ENCODE data around the gene ARHGEF10L.
"Not testable (repeated sequence)": the region's sequence is repeated elsewhere in the genome, so short reads cannot be mapped to it uniquely, and the experiment has no call there.

ARHGEF10L gene

GRCh38 chr1:17539477-17540254, at the start of gene ARHGEF10L:
ARHGEF10L (plus strand) TSS chr1:17539698; CDS start chr1:17580596, 40,898 bp downstream.
- TF ChIP-seq, protein P1, sequence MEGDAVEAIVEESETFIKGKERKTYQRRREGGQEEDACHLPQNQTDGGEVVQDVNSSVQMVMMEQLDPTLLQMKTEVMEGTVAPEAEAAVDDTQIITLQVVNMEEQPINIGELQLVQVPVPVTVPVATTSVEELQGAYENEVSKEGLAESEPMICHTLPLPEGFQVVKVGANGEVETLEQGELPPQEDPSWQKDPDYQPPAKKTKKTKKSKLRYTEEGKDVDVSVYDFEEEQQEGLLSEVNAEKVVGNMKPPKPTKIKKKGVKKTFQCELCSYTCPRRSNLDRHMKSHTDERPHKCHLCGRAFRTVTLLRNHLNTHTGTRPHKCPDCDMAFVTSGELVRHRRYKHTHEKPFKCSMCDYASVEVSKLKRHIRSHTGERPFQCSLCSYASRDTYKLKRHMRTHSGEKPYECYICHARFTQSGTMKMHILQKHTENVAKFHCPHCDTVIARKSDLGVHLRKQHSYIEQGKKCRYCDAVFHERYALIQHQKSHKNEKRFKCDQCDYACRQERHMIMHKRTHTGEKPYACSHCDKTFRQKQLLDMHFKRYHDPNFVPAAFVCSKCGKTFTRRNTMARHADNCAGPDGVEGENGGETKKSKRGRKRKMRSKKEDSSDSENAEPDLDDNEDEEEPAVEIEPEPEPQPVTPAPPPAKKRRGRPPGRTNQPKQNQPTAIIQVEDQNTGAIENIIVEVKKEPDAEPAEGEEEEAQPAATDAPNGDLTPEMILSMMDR (IDR thresholded peaks at IDR 0.05), result no peak
- Histone ChIP-seq H3K27ac (peak within 1 kb of the TSS; percentile 98 to 100), H3K4me3 (peak within 1 kb of the TSS; percentile 90)
- no peak for DNase-seq (ENCODE audit: low spot score)

GRCh38 chr1:17489768-17490417, 49.6 kb upstream of the ARHGEF10L start:
- DNase-seq (ENCODE audit: low spot score); H3K4me3 ChIP-seq; H3K27ac ChIP-seq: not testable (repeated sequence)

- H3K4me3 ChIP-seq; DNase-seq (ENCODE audit: low spot score); H3K27ac ChIP-seq: not testable (repeated sequence)
These were observed 48.8 kb upstream of the ARHGEF10L start for GRCh38 chr1:17490667-17491066.

DNA sequence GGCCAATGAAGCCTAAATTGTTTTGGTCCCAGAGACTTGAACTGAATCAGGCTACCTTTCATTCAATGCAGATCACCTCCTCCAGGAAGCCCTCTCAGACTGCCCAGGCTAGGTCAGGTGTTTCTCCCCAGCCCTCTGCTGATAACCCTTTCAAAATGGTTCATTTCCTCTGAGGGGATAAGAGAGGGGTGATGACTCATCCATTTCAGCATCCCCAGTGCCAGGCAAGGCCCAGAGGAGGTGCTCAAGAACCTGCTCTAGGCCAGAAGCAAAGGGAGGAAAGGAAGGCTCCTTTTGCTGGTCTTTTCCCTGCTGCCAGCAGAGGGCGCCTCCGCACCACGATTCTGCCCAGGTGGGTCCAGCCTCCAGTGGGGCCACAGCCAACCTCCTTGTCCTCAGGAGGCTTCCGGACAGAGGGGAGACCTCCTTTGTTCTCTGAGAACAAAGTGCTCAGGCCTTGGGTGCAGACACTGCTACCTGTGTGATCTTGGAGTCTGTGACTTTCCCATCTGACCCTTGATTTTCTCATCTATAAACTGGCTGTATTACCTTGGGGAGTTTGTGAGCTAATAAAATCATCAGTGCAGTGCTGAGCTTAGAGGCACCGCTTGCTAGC, 45.3 kb upstream of the ARHGEF10L start:
- TF ChIP-seq, protein P1 (IDR thresholded peaks at IDR 0.05), result peak; percentile 81
- H3K27ac ChIP-seq, result no peak overlapping the region
- DNase-seq (ENCODE audit: low spot score), result peak; percentile 76
- no peak overlapping the region for H3K4me3 ChIP-seq

DNA sequence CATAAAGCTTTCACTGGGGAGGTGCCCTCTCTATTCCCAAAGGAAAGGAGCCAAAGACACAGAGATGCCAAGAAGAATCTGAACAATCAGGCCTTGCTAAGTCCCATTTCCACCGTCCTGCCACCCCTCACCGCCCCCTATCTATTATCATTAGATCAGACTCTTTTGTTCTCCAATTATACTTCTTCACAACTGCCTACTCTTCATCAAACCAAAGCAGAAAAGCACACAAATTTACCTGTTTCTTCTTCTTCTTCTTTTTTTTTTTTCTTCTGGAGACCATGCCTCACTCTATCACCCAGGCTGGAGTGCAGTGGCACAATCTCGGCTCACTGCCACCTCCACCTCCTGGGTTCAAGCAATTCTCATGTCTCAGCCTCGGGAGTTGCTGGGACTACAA, 43.1 kb upstream of the ARHGEF10L start:
- H3K27ac ChIP-seq, result no peak overlapping the region
- TF ChIP-seq, protein P1 (IDR thresholded peaks at IDR 0.05), result no peak
- no peak for DNase-seq (ENCODE audit: low spot score)
- no peak overlapping the region for H3K4me3 ChIP-seq

GRCh38 chr1:17498214-17498613, 41.3 kb upstream of the ARHGEF10L start:
- TF ChIP-seq, protein P1 (IDR thresholded peaks at IDR 0.05), result no peak
- Histone ChIP-seq H3K4me3 (no peak overlapping the region), H3K27ac (no peak overlapping the region)
- no peak for DNase-seq (ENCODE audit: low spot score)

GRCh38 chr1:17502326-17502778, 37.1 kb upstream of the ARHGEF10L start:
- DNase-seq (ENCODE audit: low spot score), result peak; percentile 89
- H3K4me3 ChIP-seq, result no peak overlapping the region
- TF ChIP-seq, protein P1 (IDR thresholded peaks at IDR 0.05), result peak; percentile 92
- peak overlapping the region; percentile 53 to 77 for H3K27ac ChIP-seq

Data from coronary artery (tissue), 2 donors.